GM19324 (cell line): Measurements from ENCODE around the gene HTRA2.

Source experiments
- ATAC-seq: cut with Tn5 transposase; IDR thresholded peaks from one replicate; pipeline ENCODE4 v1.9.1; 2021; ENCODE audit warnings: mild to moderate bottlenecking, moderate library complexity; ENCODE audit not compliant: unreplicated experiment, low FRiP score

Gene HTRA2

GRCh38 chr2:74499940-74500577 lies 29.7 kb upstream of the HTRA2 start:
- ATAC-seq, result no peak

- no peak for ATAC-seq
Observed at GRCh38 chr2:74500578-74500946, 29.2 kb upstream of the HTRA2 start.

GRCh38 chr2:74501335-74502071 lies 28.2 kb upstream of the HTRA2 start:
- no peak for ATAC-seq

- ATAC-seq, result no peak
Observed at GRCh38 chr2:74502147-74502719, 27.5 kb upstream of the HTRA2 start.

GRCh38 chr2:74502720-74503505 lies 26.8 kb upstream of the HTRA2 start:
- no peak for ATAC-seq

GRCh38 chr2:74503506-74504475 lies 25.9 kb upstream of the HTRA2 start:
- no peak for ATAC-seq

- ATAC-seq, result no peak
Observed at GRCh38 chr2:74504591-74504990, 25.1 kb upstream of the HTRA2 start.

GRCh38 chr2:74505448-74506246 lies 24.1 kb upstream of the HTRA2 start:
- ATAC-seq, result no peak

- ATAC-seq, result peak; percentile 93
Observed at GRCh38 chr2:74507145-74507925, 22.4 kb upstream of the HTRA2 start, which contains the start of gene PCGF1. TSS of gene PCGF1 (minus strand) at chr2:74507695. CDS start at chr2:74507668, 27 bp downstream.

- ATAC-seq, result peak; percentile 7
Observed at GRCh38 chr2:74507926-74508520, 21.7 kb upstream of the HTRA2 start.

GRCh38 chr2:74510272-74510671 lies 19.5 kb upstream of the HTRA2 start:
- ATAC-seq, result no peak

- ATAC-seq, result no peak
Observed at GRCh38 chr2:74511104-74511989, 18.4 kb upstream of the HTRA2 start.

- no peak for ATAC-seq
Observed at GRCh38 chr2:74512744-74513604, 16.8 kb upstream of the HTRA2 start.

GRCh38 chr2:74513605-74514367 lies 15.9 kb upstream of the HTRA2 start:
- ATAC-seq, result no peak
